Umbilical cord (tissue), 2 donors: ENCODE data around the gene TREML2. TPM values are rescaled to one million over a fixed set of nuclear protein-coding genes. Genes with fewer than 3 reads are reported as not detected.
"Not testable (repeated sequence)": the region's sequence is repeated elsewhere in the genome, so short reads cannot be mapped to it uniquely, and the experiment has no call there.

Experiments used
- DNase-seq: peaks from one replicate; pipeline ENCODE4 v3.0.0-alpha.2; 2015; ENCODE audit warnings: low spot score
- total RNA-seq: library from RNA; depleted of rRNA; stranded (reverse); fragments of >200 nt; gene quantifications from one replicate; pipeline ENCODE4 v1.2.3, GENCODE V29; 2014; ENCODE audit warnings: low replicate concordance; ENCODE audit not compliant: insufficient read depth

Gene TREML2
- total RNA-seq = 0.72 TPM

DNA sequence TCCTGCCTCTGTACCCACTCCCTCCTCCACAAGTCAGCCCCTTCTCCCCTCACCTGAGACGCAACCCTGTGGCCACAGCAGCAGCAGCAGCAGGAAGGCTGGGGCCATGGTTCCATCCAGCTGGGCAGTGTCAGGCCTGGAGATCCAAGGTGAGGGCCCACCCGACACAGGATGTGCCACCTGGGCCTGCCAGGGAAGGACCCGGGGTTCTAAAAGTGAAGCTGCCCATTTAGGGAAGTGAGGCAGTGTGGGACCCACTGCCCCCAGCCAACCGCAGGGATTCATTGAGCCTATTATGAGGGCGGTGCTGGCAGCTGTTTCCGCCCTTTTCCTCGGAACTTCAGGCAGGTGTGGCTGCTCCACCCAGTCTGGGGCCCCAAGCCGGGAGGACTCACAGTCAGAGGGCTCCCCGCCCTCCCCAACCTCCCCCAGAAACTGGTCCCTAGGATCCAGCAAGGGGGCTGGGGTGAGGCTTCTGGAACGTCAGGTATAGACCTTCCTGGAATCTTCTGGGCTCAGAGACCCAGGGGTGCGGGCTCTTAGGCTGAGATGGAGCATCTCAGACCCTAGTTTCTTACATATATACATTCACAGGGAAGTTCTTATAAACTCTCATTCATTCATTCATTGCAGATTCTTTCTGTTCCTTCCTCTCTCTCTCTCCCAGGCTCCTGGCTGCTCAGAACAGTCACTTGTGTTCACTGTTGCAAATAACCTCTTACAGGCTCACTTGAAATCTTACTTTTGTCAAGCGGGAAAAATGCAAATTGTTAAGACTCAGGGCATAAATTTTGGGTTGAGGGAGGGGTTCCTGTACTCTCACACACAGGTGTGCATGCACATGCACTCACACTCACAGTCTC is at the start of gene TREML2:
TSS of gene TREML2 (minus strand) at position 249 of the 863 bp plus-strand sequence. CDS start at position 108, 141 bp downstream.
- DNase-seq = no peak

- no peak for DNase-seq
These were observed 47.1 kb upstream of the TREML2 start for GRCh38 chr6:41247882-41248705.

GRCh38 chr6:41247288-41247865 is 46.4 kb upstream of the TREML2 start:
- DNase-seq = no peak

GRCh38 chr6:41246529-41246928 is 45.6 kb upstream of the TREML2 start:
- not testable (repeated sequence) for DNase-seq

DNA sequence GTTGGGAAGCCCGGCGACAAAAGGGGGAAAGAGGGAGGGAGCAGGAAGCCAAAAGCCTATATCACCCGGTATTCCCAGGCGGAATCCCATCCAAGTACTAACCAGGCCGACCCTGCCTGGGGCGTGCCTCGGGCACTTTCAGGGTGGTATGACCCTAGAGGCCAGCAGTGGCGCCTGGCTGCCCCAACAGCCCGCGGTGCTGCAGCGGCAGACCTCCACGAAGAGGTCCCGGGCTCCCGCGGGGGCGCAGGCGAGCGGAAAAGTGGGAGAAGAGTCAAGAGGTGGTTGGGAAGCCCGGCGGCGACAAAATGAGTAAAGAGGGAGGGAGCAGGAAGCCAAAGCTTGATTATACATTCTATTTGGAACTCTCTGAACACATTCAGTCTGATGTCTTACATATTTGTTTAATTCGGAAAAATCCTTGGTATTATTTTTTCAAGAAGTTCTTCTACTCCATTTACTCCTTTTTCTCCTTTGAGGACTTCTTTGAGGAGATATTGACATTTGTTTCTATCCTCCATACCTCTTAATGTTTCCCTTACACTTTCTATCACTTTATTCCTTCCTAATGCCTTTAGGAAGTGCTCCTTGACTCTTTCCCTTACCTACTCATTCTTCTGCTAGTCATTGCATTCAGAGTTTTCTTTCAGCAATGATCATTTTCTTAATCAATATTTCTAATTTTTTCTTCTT is 38.7 kb upstream of the TREML2 start:
- DNase-seq = no peak

DNA sequence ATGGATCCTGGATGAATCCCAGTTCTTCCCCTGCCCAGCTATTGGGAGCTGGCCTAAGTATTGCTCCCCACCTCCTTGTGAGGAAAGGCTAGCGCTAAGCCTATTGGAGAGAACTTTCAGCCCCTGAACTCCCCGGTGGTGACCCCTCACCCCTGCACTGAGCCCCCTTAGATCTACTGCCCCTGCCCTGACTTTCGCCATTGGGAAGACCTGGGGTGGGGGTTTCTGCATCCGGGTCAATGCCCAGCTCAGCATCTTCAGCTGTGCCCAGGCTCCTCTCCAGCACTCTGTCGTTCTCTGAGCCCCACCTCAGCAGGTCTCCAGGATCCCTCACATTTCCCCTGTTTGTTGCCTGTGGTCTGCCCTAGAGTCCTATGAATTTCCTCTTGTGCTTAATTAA is 36.2 kb upstream of the TREML2 start:
- DNase-seq = no peak

DNA sequence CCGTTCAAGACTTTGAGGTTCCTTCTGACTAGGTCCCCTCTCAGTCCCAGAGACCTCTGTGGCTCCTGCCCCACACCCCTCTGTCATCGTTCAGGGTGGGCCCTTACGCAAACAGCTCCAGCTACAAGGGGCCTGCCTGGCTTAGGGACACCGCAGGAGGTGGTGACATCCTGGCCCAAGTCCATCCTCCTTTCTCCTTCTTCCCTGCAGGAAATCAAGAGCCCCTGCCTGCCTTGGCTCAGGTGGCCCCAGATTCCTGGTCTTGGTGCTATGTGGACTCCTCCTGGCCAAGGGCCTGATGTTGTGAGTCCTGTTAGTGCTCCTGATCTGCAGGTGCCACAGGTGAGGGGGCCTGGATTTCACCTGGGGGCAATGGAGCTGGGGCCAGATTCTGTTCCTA is 35.3 kb upstream of the TREML2 start:
- DNase-seq = no peak

- no peak for DNase-seq
These were observed 31.7 kb upstream of the TREML2 start for GRCh38 chr6:41232667-41233066.

DNA sequence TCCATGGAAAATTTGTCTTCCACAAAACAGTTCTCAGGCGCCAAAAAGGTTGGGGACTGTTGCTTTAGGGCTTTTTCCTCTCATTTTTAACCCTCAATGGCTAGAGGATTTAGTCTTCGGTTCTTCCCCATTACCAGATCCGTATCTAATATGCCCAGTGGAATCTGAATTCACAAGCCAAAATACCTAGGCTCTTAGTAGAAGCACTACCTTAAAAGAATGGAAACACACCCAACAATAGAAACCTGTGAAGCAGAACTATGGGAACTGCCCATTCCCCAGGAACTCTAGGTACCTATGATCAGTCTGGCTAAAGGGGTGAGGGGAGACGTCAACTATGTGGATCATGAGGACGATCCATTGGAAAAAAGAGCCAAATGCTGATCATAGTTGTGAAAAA is 30.3 kb upstream of the TREML2 start:
- no peak for DNase-seq

DNA sequence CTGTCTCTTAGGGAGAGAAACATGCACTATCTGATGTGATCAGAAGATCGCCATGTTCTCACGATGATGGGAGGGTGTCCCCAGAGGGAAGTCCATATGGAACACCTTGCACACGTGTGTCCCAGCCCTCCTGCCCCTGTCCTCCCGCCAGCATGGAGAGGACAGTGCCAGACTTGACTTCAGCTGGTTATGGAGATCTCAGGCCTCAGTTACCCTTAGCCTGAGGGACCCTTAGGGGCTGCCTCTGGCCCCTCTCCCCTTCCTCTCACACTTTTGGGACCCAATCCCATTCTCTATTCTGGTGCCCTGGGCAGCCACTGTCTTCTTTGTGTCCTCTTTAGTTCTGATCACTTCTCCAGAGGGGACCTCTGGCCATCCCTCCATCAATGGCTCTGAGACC is 28.8 kb upstream of the TREML2 start:
- no peak for DNase-seq

- DNase-seq = no peak
These were observed 27.7 kb upstream of the TREML2 start for GRCh38 chr6:41228616-41229015.

- DNase-seq = peak; percentile 4
These were observed 27.1 kb upstream of the TREML2 start, which contains the start of gene TREML4 for GRCh38 chr6:41228096-41228495. TREML4 (plus strand) TSS chr6:41228349; CDS start chr6:41228428, 79 bp downstream.

DNA sequence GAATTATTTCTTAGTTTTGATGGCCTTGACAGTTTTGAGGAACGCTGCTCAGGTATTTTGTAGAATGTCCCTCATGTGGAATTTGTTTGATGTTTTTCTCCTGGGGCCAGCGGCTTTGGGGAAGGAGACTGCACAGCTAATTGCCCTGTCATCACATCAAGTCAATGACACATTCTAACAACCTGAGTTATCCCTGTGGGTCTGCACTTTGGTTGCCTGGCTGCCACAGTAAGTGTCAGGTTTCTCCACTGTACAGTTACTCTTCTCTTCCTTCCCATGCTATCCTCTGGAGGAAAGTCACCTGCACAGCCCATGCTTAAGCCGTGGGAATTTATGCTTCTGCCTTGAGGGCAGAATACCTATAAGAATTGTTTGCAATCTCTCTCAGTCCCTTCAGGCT is 25.8 kb upstream of the TREML2 start:
- no peak for DNase-seq

- DNase-seq = no peak
These were observed 23.9 kb upstream of the TREML2 start for GRCh38 chr6:41224800-41225199.

DNA sequence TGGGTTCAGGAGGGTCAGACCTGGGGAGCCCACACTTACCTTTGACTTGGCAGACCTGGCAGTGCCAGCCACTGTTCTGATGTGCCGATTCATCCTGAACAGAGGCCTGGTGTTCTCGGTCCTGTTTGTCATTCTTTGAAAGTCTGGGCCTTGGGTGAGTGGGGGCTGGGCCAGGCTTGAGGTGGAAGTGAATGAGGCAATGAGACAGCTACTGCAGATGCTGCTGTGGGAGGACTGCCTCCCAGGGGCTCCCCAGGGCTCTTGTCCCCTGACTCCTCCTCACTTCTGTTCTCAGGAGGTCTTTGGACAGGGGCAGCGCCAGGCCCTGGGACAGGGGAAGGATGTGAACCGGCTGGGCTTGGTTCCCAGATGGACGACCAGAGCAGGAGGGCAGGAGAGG is 21.6 kb upstream of the TREML2 start:
- DNase-seq = no peak

DNA sequence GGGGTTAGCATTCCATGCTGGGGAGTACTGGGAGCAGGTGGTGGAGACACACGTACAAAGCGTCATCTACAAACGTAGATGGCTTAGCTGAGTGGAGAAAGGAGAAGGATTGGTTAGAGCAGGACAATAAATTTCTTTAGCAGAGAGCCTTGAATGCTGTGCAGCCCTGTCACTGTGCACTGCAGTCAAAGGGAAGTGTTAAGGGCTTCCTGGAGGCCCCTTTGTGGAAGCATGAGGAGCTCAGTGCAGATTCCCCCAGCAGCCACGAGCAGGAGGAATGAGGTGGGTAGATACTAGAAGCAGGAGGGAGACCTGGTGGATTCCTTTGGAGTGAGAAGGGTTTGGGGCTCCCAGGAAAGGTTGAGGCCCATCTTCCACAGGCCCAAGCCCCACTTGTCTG is 21.1 kb upstream of the TREML2 start:
- DNase-seq = no peak

- DNase-seq = no peak
These were observed 15.7 kb upstream of the TREML2 start for GRCh38 chr6:41216616-41217015.

- DNase-seq = no peak
These were observed 14.8 kb upstream of the TREML2 start for GRCh38 chr6:41215777-41216176.

DNA sequence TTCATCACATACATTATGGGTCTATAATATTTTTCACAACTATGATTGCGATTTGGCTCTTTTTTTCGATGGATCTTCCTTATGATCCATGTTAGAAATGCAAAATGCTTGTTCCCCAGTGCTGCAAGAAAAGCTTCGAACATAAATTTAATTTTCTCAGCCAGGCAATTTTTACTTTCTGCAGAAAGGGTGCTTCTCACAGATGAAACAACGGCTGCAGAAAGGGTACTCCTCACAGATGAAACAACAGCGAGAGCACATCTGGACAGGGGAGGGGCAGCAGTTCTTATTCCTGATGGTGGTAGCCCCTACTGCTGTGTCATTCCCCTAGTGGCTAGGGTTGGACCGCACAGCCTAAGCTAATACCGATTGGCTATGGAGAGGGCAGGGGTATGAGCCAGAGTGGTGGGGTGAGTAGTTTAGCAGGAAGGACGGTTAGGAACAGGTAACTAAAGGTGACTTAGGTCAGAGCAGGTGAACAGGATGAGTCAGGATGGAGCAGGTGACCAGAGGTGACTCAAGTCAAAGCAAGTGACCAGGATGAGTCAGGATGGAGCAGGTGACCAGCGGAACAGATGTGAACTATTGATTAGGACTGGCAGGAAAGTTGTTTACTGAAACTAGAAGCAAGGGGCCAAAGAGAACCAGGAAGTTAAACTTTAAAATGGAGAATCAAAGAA is 13.8 kb upstream of the TREML2 start:
- no peak for DNase-seq

GRCh38 chr6:41209547-41210320 is 8.8 kb upstream of the TREML2 start:
- no peak for DNase-seq
